Mesenchymal stem cell (in vitro differentiated cells and primary cell): ENCODE results near the gene ATP10A.
A peak's percentile ranks its signal among the peaks of the same experiment; 100 is the strongest.

Experiments
- DNase-seq: peaks from one replicate; pipeline ENCODE4 v3.0.0-alpha.2; 2013
- H2AFZ ChIP-seq: one replicate; pipeline ENCODE4 v1.6.1; 2013; ENCODE audit warnings: low read depth, mild to moderate bottlenecking, control low read depth, inconsistent platforms, low read length, moderate library complexity
- H2AK5ac ChIP-seq: 2 replicates; pipeline ENCODE4 v1.6.1; 2013; ENCODE audit warnings: low read length, moderate library complexity, mild to moderate bottlenecking, inconsistent platforms; ENCODE audit not compliant: severe bottlenecking
- H2BK120ac ChIP-seq: one replicate; pipeline ENCODE4 v1.6.1; 2013; ENCODE audit warnings: low read depth, mild to moderate bottlenecking, inconsistent platforms, low read length, moderate library complexity
- H2BK12ac ChIP-seq, 2 experiments: one replicate each; pipeline ENCODE4 v1.6.1; 2013; ENCODE audit warnings: inconsistent platforms in 2 of 2, low read length in 2 of 2, mild to moderate bottlenecking in 2 of 2, moderate library complexity in 2 of 2, control low read depth in 1 of 2
- H2BK15ac ChIP-seq: one replicate; pipeline ENCODE4 v1.6.1; 2013; ENCODE audit warnings: mild to moderate bottlenecking, low read depth, inconsistent platforms; ENCODE audit not compliant: poor library complexity, severe bottlenecking
- H2BK5ac ChIP-seq: 2 replicates; pipeline ENCODE4 v1.6.1; 2013; ENCODE audit warnings: low read depth, mild to moderate bottlenecking, low read length, control low read depth, inconsistent platforms; ENCODE audit not compliant: poor library complexity, severe bottlenecking
- H3K14ac ChIP-seq, 2 experiments: one replicate each; pipeline ENCODE4 v1.6.1; 2013; ENCODE audit warnings: inconsistent platforms in 2 of 2, low read length in 2 of 2, control low read depth in 1 of 2, mild to moderate bottlenecking in 1 of 2, moderate library complexity in 1 of 2
- H3K18ac ChIP-seq, 2 experiments: one replicate each; pipeline ENCODE4 v1.6.1; 2013; ENCODE audit warnings: inconsistent platforms in 2 of 2, low read length in 2 of 2, control low read depth in 1 of 2, low read depth in 1 of 2, mild to moderate bottlenecking in 1 of 2
- H3K23ac ChIP-seq, 2 experiments: one replicate each; pipeline ENCODE4 v1.6.1; 2013; ENCODE audit warnings: inconsistent platforms in 2 of 2, low read length in 2 of 2, mild to moderate bottlenecking in 2 of 2, moderate library complexity in 2 of 2, control low read depth in 1 of 2
- H3K27ac ChIP-seq: 2 replicates; pipeline ENCODE4 v1.5.1; 2013; ENCODE audit warnings: mild to moderate bottlenecking, moderate library complexity, low read length, control low read depth, inconsistent platforms; ENCODE audit not compliant: poor library complexity, severe bottlenecking
- H3K27me3 ChIP-seq, 2 experiments: 2 replicates each; pipeline versions ENCODE4 v1.6.1 to v1.7.0; 2013; ENCODE audit warnings: low read length in 2 of 2, mild to moderate bottlenecking in 2 of 2, moderate library complexity in 2 of 2, control low read depth in 1 of 2, inconsistent platforms in 1 of 2; ENCODE audit not compliant: control insufficient read depth in 1 of 2, insufficient read depth in 1 of 2
- H3K36me3 ChIP-seq, 2 experiments: 2 replicates each; pipeline versions ENCODE4 v1.6.1 to v1.7.0; 2013; ENCODE audit warnings: low read length in 2 of 2, control low read depth in 1 of 2, inconsistent platforms in 1 of 2, low read depth in 1 of 2, mild to moderate bottlenecking in 1 of 2; ENCODE audit not compliant: insufficient read depth in 2 of 2, control insufficient read depth in 1 of 2
- H3K4ac ChIP-seq, 2 experiments: one replicate each; pipeline ENCODE4 v1.6.1; 2013; ENCODE audit warnings: inconsistent platforms in 2 of 2, low read length in 2 of 2, mild to moderate bottlenecking in 2 of 2, moderate library complexity in 2 of 2, control low read depth in 1 of 2, low read depth in 1 of 2
- H3K4me1 ChIP-seq: 2 replicates; pipeline ENCODE4 v1.6.1; 2013; ENCODE audit warnings: low read depth, low read length, control low read depth; ENCODE audit not compliant: control insufficient read depth, insufficient read depth
- H3K4me2 ChIP-seq: 2 replicates; pipeline ENCODE4 v1.6.1; 2013; ENCODE audit warnings: low read length, mild to moderate bottlenecking, inconsistent platforms; ENCODE audit not compliant: poor library complexity, severe bottlenecking
- H3K4me3 ChIP-seq, 2 experiments: 2 replicates each; pipeline versions ENCODE4 v1.5.1 to v1.7.0; 2013; ENCODE audit warnings: low read length in 2 of 2, mild to moderate bottlenecking in 2 of 2, control low read depth in 1 of 2, low read depth in 1 of 2; ENCODE audit not compliant: insufficient read depth in 1 of 2
- H3K79me1 ChIP-seq: replicated peaks from 2 replicates; pipeline ENCODE4 v1.6.1; 2013; ENCODE audit warnings: mild to moderate bottlenecking, control low read depth, low read length, inconsistent platforms; ENCODE audit not compliant: poor library complexity, severe bottlenecking
- H3K9ac ChIP-seq: 2 replicates; pipeline ENCODE4 v1.7.0; 2013; ENCODE audit warnings: mild to moderate bottlenecking, low read length, moderate library complexity
- H3K9me3 ChIP-seq: 2 replicates; pipeline ENCODE4 v1.7.0; 2013; ENCODE audit warnings: mild to moderate bottlenecking, low read length; ENCODE audit not compliant: control insufficient read depth
- H4K8ac ChIP-seq: one replicate; pipeline ENCODE4 v1.6.1; 2013; ENCODE audit warnings: inconsistent platforms, mild to moderate bottlenecking, low read length, moderate library complexity
- H4K91ac ChIP-seq: one replicate; pipeline ENCODE4 v1.6.1; 2013; ENCODE audit warnings: mild to moderate bottlenecking, low read length, inconsistent platforms
- WGBS: methylation state at CpG from one replicate; pipeline ENCODE4 v1.1.7; 2013; ENCODE audit warnings: mixed read lengths; 5-methylcytosine and 5-hydroxymethylcytosine counted together

Gene ATP10A

DNA sequence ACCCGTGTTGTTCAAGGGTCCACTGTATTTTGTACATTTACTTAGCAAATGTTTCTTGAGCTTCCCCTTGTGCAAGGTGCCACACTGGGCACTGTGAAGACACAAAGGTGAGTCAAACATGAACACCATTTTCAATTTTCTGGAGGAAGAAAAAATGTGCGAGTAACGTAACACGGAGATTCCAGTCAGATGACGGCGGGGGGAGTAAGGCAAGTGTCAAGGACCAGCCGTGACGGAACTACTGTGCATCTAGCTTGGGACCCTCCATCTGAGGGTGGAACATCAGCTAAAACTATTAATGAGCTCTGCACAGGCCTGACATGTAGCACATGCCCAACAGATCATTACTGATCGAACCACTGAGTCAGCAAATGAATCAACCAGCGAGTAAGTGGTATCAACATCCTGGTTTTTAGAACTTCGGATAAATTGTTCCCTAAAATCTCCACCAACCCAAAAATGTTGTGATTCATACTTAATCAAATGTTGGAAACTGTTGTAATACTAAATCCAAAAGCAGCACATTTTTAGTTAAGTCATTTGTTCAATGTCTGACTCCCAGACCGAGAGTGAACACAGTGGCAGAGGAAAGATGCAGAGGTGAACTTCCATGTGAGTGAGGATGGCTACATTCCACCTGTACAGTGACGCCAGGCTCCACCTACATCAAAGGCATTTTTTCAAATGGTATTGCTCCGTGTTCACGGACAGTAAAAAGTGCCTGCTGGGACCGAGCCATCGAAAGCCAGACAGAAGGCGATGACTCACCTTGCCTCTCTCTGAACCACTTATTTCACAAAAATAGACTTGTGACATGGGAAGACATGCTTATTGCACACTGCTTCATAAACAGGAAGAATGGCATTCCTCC is 172.2 kb downstream of the ATP10A start:
- Histone ChIP-seq H2AFZ (no peak overlapping the region), H3K27ac (no peak overlapping the region), H2BK120ac (no peak overlapping the region), H3K18ac (no peak overlapping the region), H3K4me1 (peaks cover 23% of the 10 kb centered on the region), H3K4me3 (peak overlapping the region in 1 of 2 experiments; percentile 65), H3K27me3 (no peaks in the 10 kb centered on the region), H3K14ac (no peak overlapping the region), H3K4me2 (no peak overlapping the region), H2BK15ac (no peak overlapping the region), H3K9me3 (no peaks in the 10 kb centered on the region), H3K9ac (peak overlapping the region; percentile 54), H3K36me3 (peaks cover 0 to 41% of the 10 kb centered on the region in 2 experiments), H3K79me1 (peaks cover 7% of the 10 kb centered on the region), H2AK5ac (no peak overlapping the region), H2BK12ac (no peak overlapping the region), H3K4ac (no peak overlapping the region), H4K91ac (no peak overlapping the region), H3K23ac (no peak overlapping the region), H2BK5ac (no peak overlapping the region), H4K8ac (no peak overlapping the region)
- no peak for DNase-seq
- 77% methylated on average over 18 of the region's 18 CpGs for WGBS

DNA sequence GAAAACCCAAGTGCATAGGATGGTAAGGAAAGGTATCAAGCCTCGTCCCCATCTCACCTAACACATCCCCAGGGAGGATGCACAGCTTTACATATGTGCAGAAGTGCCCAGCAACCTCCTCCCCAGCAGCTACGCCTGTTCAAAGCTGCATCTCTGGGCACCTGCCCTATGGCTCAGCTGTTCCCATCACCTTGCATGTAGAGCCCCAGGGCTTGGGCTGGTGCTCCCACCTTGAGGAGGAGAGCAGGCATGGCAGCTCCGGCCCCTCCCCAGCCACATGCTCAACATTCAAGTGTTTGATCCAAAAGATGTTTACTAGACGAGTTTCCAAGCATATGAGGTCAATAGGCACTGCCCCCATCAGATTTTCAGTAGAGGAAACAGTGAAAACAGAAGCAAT is 173.5 kb downstream of the ATP10A start:
- Histone ChIP-seq H3K9ac (no peak overlapping the region), H2AK5ac (peak overlapping the region; percentile 10), H3K36me3 (peaks cover 0 to 33% of the 10 kb centered on the region in 2 experiments), H3K14ac (no peak overlapping the region), H2AFZ (no peak overlapping the region), H3K4me3 (no peak overlapping the region), H3K4me2 (no peak overlapping the region), H3K79me1 (peaks cover 7% of the 10 kb centered on the region), H3K4me1 (peaks cover 25% of the 10 kb centered on the region), H3K27ac (no peak overlapping the region), H3K18ac (no peak overlapping the region), H3K4ac (no peak overlapping the region), H2BK5ac (no peak overlapping the region), H3K23ac (no peak overlapping the region), H2BK15ac (no peak overlapping the region), H4K8ac (no peak overlapping the region), H2BK12ac (no peak overlapping the region), H2BK120ac (no peak overlapping the region), H3K27me3 (no peaks in the 10 kb centered on the region), H4K91ac (no peak overlapping the region), H3K9me3 (no peaks in the 10 kb centered on the region)
- WGBS = 49% methylated on average over 4 of the region's 4 CpGs
- no peak for DNase-seq

DNA sequence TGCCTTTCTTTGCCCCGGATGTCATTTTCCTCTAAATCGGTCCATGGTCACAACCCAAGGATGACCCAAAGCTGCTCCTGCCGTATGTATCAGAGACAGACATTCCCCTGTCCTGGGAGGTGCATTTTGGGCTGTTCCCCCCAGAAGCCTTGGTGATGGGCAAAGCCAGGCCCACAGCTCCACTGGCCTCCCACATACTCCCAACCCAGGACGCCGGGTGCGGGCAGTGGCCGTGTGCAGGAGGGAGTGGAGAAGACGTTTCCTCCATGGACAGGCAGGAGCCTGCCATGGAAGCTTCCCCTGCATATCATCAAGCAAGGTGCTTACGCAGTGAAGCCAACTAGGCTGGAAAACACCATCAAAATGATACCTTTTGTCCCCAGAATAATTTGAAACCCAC is 175.0 kb downstream of the ATP10A start:
- H3K23ac ChIP-seq = no peak overlapping the region
- no peak overlapping the region for H2BK120ac ChIP-seq
- H3K4me2 ChIP-seq = no peak overlapping the region
- no peak for DNase-seq
- H3K9me3 ChIP-seq = no peaks in the 10 kb centered on the region
- no peak overlapping the region for H2BK12ac ChIP-seq
- no peak overlapping the region for H3K14ac ChIP-seq
- H2AK5ac ChIP-seq = no peak overlapping the region
- H3K9ac ChIP-seq = no peak overlapping the region
- H3K4ac ChIP-seq = no peak overlapping the region
- H2AFZ ChIP-seq = no peak overlapping the region
- H4K91ac ChIP-seq = no peak overlapping the region
- peaks cover 7% of the 10 kb centered on the region for H3K79me1 ChIP-seq
- no peak overlapping the region for H3K18ac ChIP-seq
- H3K4me3 ChIP-seq = no peak overlapping the region
- peaks cover 27% of the 10 kb centered on the region for H3K4me1 ChIP-seq
- H2BK5ac ChIP-seq = no peak overlapping the region
- no peak overlapping the region for H4K8ac ChIP-seq
- 88% methylated on average over 8 of the region's 9 CpGs for WGBS
- no peak overlapping the region for H2BK15ac ChIP-seq
- no peak overlapping the region for H3K27ac ChIP-seq
- peaks cover 0 to 29% of the 10 kb centered on the region in 2 experiments for H3K36me3 ChIP-seq
- H3K27me3 ChIP-seq = no peaks in the 10 kb centered on the region

DNA sequence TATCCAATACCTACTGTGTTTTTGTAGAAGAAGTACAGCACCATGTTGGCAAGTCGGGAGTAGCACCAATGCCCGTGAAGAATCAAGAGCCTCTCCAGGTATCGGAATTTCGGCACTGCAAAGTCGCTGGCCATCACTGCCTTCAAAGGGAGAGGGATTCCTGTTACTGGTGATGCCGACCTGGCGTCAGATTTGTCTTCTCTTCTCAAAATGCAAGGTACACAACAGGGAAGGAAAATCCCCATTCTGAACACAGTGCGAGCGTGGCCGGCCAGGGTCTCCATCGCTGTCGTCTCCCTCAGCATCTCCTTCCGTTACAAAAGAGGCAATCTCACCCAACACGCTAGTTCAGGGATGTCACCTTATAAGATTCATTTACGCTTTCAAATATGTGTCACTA is 175.4 kb downstream of the ATP10A start:
- H2BK15ac ChIP-seq = no peak overlapping the region
- no peak overlapping the region for H3K4me3 ChIP-seq
- no peak overlapping the region for H4K91ac ChIP-seq
- DNase-seq = no peak
- no peak overlapping the region for H3K4me2 ChIP-seq
- H3K27me3 ChIP-seq = no peaks in the 10 kb centered on the region
- H3K14ac ChIP-seq = no peak overlapping the region
- H3K9ac ChIP-seq = no peak overlapping the region
- H2BK120ac ChIP-seq = no peak overlapping the region
- no peak overlapping the region for H3K18ac ChIP-seq
- no peak overlapping the region for H4K8ac ChIP-seq
- no peak overlapping the region for H2AFZ ChIP-seq
- no peak overlapping the region for H2BK12ac ChIP-seq
- peak overlapping the region; percentile 38 for H2AK5ac ChIP-seq
- no peaks in the 10 kb centered on the region for H3K9me3 ChIP-seq
- H3K36me3 ChIP-seq = peaks cover 0 to 28% of the 10 kb centered on the region in 2 experiments
- H3K23ac ChIP-seq = no peak overlapping the region
- no peak overlapping the region for H3K4ac ChIP-seq
- peaks cover 27% of the 10 kb centered on the region for H3K4me1 ChIP-seq
- H2BK5ac ChIP-seq = no peak overlapping the region
- 88% methylated on average over 14 of the region's 15 CpGs for WGBS
- H3K79me1 ChIP-seq = peaks cover 7% of the 10 kb centered on the region
- H3K27ac ChIP-seq = no peak overlapping the region
